ENCODE results near the gene FTL.

FTL gene

DNA sequence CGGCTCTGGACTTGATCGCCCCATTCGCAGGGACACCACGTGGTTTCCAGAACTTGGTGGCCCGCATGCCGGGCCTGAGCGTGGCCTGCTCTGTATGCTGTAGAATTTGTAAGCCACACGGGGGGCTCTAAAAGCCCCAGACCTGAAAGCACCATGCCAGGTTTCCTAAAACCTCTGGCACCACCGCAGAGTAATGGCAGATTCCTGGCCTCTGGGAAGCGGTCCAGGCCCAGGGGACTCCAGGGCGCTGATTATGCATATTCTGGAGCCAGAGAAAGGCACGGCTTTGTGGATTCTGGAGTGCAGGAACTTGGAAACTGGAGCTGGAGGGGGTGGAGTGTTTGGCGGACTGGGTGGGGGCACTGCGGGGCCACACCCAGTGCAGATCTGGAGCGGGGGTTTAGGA is 3.7 kb downstream of the FTL start:
- Mint-ChIP-seq H3K27me3 (no peaks in the 10 kb centered on the region), H3K4me1 (peaks cover 58% of the 10 kb centered on the region), H3K27ac (no peak overlapping the region), H3K4me3 (no peak overlapping the region), H3K9me3 (no peaks in the 10 kb centered on the region)
- ATAC-seq (no peak), DNase-seq (no peak)

- no peak for DNase-seq
- H3K4me1 Mint-ChIP-seq, result peaks cover 51% of the 10 kb centered on the region
- ATAC-seq, result no peak
- H3K9me3 Mint-ChIP-seq, result no peaks in the 10 kb centered on the region
- H3K27me3 Mint-ChIP-seq, result no peaks in the 10 kb centered on the region
- no peak overlapping the region for H3K27ac Mint-ChIP-seq
- no peak overlapping the region for H3K4me3 Mint-ChIP-seq
Observed at GRCh38 chr19:48969276-48970138, 4.4 kb downstream of the FTL start.

DNA sequence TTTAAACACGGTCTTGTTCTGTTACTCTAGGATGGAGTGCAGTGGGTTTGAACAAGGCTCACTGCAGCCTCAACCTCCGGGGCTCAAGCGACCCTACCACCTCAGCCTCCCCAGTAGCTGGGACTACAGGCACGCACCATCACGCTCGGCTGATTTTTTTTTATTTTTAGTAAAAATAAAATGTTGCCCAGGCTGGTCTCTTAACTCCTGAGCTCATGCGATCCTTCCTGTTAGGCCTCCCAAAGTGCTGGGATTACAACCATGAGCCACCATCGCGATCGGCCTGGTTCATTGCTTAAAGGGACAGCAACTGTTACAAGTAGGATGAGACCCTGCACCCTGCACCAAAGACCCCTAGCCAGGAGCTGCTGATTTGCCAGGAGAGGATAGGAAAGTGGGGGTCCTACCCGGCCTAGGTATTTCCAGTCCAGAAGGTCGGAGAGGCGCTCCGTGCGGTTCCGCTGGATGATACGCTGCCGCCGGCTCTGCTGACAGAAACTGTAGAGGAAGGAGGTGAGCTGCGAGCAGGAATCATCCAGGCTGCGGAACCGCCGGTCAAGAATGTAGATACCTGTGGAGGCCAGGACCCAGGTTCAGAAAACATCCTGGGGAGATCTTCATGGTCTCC is 5.1 kb downstream of the FTL start:
- Mint-ChIP-seq H3K27me3 (no peaks in the 10 kb centered on the region), H3K4me1 (peaks cover 46% of the 10 kb centered on the region), H3K4me3 (no peak overlapping the region), H3K27ac (no peak overlapping the region), H3K9me3 (no peaks in the 10 kb centered on the region)
- no peak for DNase-seq
- ATAC-seq, result no peak

DNA sequence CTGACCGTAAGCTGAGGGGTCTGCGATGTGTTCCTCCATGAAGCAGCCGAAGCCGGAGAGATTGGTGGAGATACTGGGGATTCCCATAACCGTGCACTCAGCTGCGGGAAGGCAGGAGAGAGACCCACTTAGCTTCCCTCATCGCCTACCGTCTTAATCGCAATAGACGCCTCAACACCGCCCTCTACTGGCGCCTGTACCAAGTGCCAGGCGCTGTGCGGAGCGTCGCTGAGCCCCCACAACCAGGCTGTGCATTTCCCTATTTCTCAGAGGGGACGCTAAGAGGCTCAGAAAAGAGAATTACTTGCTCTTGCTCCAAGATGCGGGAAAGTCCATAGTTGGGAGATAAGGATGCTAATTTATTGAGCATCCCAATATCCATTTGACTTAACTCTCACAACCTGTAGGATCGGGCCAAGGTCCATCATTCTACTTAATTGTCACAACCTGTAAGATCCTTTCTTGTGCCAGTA is 5.8 kb downstream of the FTL start:
- Mint-ChIP-seq H3K27me3 (no peaks in the 10 kb centered on the region), H3K9me3 (no peaks in the 10 kb centered on the region), H3K4me1 (peaks cover 39% of the 10 kb centered on the region), H3K4me3 (no peak overlapping the region), H3K27ac (no peak overlapping the region)
- ATAC-seq (peak; percentile 84), DNase-seq (peak; percentile 79)

- no peak overlapping the region for H3K27ac Mint-ChIP-seq
- H3K27me3 Mint-ChIP-seq, result no peaks in the 10 kb centered on the region
- H3K4me1 Mint-ChIP-seq, result peaks cover 28% of the 10 kb centered on the region
- no peak for DNase-seq
- H3K4me3 Mint-ChIP-seq, result no peak overlapping the region
- ATAC-seq, result peak; percentile 71
- no peaks in the 10 kb centered on the region for H3K9me3 Mint-ChIP-seq
Observed at GRCh38 chr19:48975947-48976847, 11.1 kb downstream of the FTL start.

DNA sequence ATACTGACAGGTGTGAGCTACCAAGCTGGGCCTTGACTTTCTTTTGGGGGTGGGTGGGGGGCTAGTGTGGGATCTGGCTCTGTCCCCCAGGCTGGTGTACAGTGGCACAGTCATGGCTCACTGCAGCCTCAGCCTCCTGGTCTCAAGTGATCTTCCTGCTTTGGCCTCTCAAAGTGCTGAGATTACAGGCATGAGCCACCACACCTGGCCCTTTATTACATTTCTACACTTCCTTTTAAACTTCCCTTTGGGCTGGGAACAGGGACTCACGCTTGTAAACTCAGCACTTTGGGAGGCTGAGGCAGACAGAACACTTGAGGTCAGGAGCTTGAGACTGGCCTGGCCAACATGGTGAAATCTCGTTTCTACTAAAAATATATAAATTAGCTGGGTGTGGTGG is 12.0 kb downstream of the FTL start:
- Mint-ChIP-seq H3K27ac (no peak overlapping the region), H3K9me3 (no peaks in the 10 kb centered on the region), H3K27me3 (no peaks in the 10 kb centered on the region), H3K4me3 (no peak overlapping the region), H3K4me1 (peaks cover 28% of the 10 kb centered on the region)
- DNase-seq (no peak), ATAC-seq (no peak)

DNA sequence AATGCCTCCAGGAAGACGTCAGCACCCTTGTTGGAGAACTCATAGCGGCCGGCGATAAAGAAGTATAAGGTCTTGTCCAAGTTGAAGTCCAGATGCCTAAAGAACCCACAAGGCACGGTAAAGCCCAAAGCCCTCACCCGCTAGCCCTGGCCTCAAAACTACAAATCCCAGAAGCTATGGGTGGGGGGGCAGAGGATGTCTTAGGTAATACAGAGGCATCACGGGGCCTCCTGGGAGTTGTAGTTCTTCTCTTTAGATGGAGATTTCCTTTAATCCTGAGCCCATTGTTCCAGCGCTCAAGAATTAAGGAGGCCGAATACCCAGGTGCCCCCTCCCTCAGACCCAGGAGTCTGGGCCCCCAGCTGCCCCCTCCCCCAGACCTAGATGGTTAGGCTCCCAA is 17.2 kb downstream of the FTL start:
- H3K27me3 Mint-ChIP-seq, result no peaks in the 10 kb centered on the region
- H3K4me1 Mint-ChIP-seq, result peaks cover 26% of the 10 kb centered on the region
- H3K9me3 Mint-ChIP-seq, result no peaks in the 10 kb centered on the region
- no peak overlapping the region for H3K27ac Mint-ChIP-seq
- no peak overlapping the region for H3K4me3 Mint-ChIP-seq
- no peak for DNase-seq
- ATAC-seq, result no peak

- DNase-seq (no peak), ATAC-seq (no peak)
- no peaks in the 10 kb centered on the region for H3K27me3 Mint-ChIP-seq
- H3K27ac Mint-ChIP-seq, result peak overlapping the region in 1 of 2 donors; percentile 48
- H3K9me3 Mint-ChIP-seq, result no peaks in the 10 kb centered on the region
- H3K4me1 Mint-ChIP-seq, result peaks cover 30% of the 10 kb centered on the region
- no peak overlapping the region for H3K4me3 Mint-ChIP-seq
Observed at GRCh38 chr19:48985711-48986110, 20.6 kb downstream of the FTL start.

DNA sequence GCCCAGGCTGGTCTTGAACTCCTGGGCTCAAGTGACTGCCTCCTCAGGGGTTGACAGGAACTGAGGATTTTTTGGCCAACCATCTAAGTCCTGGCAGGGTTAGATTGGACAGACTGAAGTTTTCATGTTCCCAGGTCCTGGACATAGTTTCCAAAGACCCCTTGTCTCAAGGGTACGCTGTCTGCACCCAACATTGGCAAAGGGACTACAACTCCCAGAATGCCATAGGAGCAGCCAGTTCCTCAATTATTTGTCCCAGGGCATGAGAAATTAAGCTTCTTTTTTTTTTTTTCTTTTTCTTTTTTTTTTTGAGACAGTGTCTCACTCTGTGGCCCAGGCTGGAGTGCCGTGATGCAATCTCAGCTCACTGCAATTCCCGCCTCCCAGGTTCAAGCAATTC is 21.1 kb downstream of the FTL start:
- Mint-ChIP-seq H3K27ac (no peak overlapping the region), H3K4me1 (peaks cover 35% of the 10 kb centered on the region), H3K9me3 (no peaks in the 10 kb centered on the region), H3K4me3 (no peak overlapping the region), H3K27me3 (no peaks in the 10 kb centered on the region)
- ATAC-seq (no peak), DNase-seq (no peak)

DNA sequence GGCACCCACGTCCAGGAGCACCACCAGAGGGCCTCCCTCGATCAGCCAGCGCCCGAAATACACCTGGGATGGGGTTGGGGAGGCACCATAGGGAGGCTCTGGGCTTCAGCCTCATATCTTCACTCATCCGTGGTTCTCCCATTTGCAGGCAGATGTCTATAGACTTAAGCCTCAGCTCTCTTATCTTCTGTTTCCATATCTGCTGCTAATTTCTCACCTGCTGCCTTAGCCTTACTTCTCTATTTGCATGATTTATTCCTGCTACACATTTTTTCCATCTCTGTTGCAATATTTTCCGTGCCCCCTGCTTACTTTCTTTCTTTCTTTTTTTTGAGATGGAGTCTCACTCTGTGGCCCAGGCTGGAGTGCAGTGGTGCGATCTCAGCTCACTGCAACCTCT is 22.2 kb downstream of the FTL start:
- Mint-ChIP-seq H3K4me3 (peak overlapping the region in 1 of 2 donors; percentile 1), H3K4me1 (peaks cover 46% of the 10 kb centered on the region), H3K27me3 (no peaks in the 10 kb centered on the region), H3K27ac (no peak overlapping the region), H3K9me3 (no peaks in the 10 kb centered on the region)
- DNase-seq (no peak), ATAC-seq (no peak)

- no peaks in the 10 kb centered on the region for H3K9me3 Mint-ChIP-seq
- no peak overlapping the region for H3K4me3 Mint-ChIP-seq
- ATAC-seq (no peak), DNase-seq (no peak)
- H3K27me3 Mint-ChIP-seq, result no peaks in the 10 kb centered on the region
- H3K27ac Mint-ChIP-seq, result peak overlapping the region in 1 of 2 donors; percentile 91
- peaks cover 50% of the 10 kb centered on the region for H3K4me1 Mint-ChIP-seq
Observed at GRCh38 chr19:48988286-48988685, 23.2 kb downstream of the FTL start.

GRCh38 chr19:48988860-48989259 is 23.8 kb downstream of the FTL start:
- DNase-seq (no peak), ATAC-seq (no peak)
- Mint-ChIP-seq H3K4me1 (peaks cover 53% of the 10 kb centered on the region), H3K27me3 (no peaks in the 10 kb centered on the region), H3K9me3 (no peaks in the 10 kb centered on the region), H3K4me3 (no peak overlapping the region), H3K27ac (peak overlapping the region in 1 of 2 donors; percentile 84)

DNA sequence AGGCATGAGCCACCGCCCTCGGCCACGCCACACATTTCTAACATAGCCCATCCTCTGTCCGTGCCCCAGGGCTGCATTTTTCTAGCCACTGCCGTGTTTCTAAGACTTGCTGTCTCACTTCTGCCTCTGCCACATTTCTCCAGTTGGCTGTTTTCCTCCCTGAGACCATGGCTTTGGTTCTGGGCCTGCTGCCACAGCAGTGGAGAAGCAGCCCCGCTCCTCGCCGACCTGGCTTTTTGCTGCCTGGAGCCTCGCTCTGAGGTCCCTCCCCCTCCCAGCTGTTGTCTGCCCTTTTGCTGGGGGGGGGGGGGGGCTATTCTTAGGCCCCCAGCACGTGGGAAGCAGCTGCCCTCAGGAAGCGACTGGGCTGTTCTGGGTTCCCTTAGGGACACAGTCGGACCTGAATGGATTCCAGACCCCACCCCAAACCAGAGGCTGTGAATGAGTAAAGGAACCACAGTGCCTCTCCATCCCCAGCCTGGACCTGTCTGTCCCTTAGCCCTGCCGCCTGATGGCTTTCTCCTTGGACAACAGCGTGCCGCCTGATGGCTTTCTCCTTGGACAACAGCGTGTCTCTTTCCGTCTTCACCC is 24.7 kb downstream of the FTL start:
- no peaks in the 10 kb centered on the region for H3K27me3 Mint-ChIP-seq
- H3K4me3 Mint-ChIP-seq, result no peak overlapping the region
- no peaks in the 10 kb centered on the region for H3K9me3 Mint-ChIP-seq
- DNase-seq, result no peak
- H3K4me1 Mint-ChIP-seq, result peaks cover 62% of the 10 kb centered on the region
- ATAC-seq, result no peak
- H3K27ac Mint-ChIP-seq, result no peak overlapping the region

DNA sequence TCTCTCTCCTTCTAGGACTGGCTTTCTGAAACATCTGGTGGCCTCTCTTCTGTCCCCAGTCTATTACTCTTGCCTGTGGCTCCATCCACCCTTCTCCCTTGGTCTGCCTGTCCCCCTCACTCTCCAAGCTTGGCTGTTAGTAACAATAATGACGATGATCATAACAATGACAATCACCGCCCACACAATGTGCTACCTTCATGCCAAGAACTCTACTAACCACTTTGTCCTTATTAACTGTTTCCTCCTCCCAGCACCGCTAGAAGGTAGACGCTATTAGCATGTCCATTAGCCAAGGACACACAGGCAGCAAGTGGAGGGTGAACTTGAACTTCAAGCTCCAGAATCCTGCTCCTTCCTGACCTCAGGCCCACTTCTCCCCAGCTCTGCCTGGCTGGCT is 25.3 kb downstream of the FTL start:
- no peaks in the 10 kb centered on the region for H3K27me3 Mint-ChIP-seq
- ATAC-seq, result no peak
- H3K9me3 Mint-ChIP-seq, result no peaks in the 10 kb centered on the region
- H3K4me3 Mint-ChIP-seq, result no peak overlapping the region
- H3K4me1 Mint-ChIP-seq, result peaks cover 68% of the 10 kb centered on the region
- no peak for DNase-seq
- peak overlapping the region in 1 of 2 donors; percentile 0 for H3K27ac Mint-ChIP-seq

DNA sequence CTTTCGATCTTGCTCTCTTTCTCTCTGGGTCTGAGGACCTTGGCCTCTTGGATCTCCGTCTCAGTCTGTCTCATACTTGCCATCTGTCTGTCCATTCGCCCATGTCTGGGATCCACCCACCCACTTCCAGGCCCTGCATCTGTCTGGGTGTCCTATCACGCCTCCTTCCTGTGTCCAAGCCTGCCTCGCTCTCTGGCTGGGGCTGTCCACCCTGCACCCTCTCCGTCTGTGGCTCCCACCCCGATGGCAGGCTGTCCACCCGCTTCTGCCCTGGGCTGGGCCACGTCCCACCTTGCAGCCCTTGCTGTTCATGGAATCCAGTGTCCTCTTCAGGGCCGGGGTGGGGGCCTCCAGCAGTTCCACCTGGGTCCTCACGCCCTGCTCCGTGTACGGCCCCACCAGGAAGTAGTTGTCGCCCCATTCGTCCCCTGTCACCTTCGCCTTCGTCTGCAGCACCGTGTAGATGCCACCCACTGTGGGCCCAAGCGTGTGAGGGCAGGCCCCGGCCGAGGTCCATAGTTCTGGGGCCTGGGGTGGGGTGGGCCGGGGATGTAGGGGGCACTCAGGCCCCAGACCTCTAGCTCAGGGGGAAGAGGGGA is 26.0 kb downstream of the FTL start:
- H3K27ac Mint-ChIP-seq, result peak overlapping the region in 1 of 2 donors; percentile 59
- peaks cover 75% of the 10 kb centered on the region for H3K4me1 Mint-ChIP-seq
- H3K4me3 Mint-ChIP-seq, result no peak overlapping the region
- H3K27me3 Mint-ChIP-seq, result no peaks in the 10 kb centered on the region
- ATAC-seq (no peak), DNase-seq (no peak)
- H3K9me3 Mint-ChIP-seq, result no peaks in the 10 kb centered on the region
